ENCODE measurements around the gene GPER1. TPM values are rescaled to one million over a fixed set of nuclear protein-coding genes. Genes with fewer than 3 reads are reported as not detected.
A peak's percentile ranks its signal among the peaks of the same experiment; 100 is the strongest.

Gene GPER1
- total RNA-seq, 3 donors from 2014 or later: 7.9 to 14.7 (median 9.8) TPM

DNA sequence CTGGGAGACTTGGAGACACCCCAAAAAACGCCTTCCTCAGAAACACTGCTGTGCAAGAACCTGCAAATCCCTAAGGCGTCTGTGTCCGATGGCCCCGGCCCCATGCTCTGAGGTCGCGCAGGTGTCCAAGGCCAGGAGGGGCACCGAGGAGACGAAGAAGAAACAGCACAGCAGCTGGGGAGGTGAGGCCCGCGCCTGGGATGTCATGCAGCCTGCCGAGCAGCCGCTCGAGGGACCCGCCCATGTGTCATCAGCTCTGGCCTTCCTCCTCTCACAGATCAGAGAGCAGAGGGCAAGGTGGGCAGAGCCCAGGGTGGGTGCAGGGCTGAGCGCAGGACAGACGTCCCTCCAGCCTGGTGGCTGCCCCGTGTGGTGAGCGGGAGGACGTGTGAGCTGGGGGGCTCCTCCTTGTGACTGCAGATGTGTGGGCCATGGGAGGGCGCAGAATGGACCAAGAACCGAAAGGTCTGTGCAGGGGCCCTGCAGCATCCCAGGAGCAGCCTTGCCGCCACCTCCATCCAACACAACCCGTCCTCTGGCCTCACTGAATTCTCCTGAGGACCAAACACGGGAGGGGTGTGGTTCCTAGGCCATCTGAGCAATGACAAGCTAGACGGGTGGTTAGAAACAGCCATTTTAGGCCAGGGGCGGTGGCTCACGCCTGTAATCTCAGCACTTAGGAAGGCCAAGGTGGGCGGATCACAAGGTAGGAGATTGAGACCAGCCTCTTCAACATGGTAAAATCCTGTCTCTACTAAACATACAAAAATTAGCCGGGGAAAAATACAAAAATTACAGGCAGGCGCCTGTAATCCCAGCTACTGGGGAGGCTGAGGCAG, 13.1 kb upstream of the GPER1 start:
- DNase-seq: no peak
- ATAC-seq: no peak
- TF ChIP-seq, protein P1, sequence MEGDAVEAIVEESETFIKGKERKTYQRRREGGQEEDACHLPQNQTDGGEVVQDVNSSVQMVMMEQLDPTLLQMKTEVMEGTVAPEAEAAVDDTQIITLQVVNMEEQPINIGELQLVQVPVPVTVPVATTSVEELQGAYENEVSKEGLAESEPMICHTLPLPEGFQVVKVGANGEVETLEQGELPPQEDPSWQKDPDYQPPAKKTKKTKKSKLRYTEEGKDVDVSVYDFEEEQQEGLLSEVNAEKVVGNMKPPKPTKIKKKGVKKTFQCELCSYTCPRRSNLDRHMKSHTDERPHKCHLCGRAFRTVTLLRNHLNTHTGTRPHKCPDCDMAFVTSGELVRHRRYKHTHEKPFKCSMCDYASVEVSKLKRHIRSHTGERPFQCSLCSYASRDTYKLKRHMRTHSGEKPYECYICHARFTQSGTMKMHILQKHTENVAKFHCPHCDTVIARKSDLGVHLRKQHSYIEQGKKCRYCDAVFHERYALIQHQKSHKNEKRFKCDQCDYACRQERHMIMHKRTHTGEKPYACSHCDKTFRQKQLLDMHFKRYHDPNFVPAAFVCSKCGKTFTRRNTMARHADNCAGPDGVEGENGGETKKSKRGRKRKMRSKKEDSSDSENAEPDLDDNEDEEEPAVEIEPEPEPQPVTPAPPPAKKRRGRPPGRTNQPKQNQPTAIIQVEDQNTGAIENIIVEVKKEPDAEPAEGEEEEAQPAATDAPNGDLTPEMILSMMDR (IDR thresholded peaks at IDR 0.05): no peak
- Histone ChIP-seq H3K4me1 (ENCODE audit: low read depth) (no peaks in the 10 kb centered on the region), H3K4me3 (no peak overlapping the region), H3K36me3 (ENCODE audit: low read depth) (no peaks in the 10 kb centered on the region), H3K9me3 (no peaks in the 10 kb centered on the region)
- intact Hi-C loops (cut with DNase I, micrococcal nuclease): no loop called here

DNA sequence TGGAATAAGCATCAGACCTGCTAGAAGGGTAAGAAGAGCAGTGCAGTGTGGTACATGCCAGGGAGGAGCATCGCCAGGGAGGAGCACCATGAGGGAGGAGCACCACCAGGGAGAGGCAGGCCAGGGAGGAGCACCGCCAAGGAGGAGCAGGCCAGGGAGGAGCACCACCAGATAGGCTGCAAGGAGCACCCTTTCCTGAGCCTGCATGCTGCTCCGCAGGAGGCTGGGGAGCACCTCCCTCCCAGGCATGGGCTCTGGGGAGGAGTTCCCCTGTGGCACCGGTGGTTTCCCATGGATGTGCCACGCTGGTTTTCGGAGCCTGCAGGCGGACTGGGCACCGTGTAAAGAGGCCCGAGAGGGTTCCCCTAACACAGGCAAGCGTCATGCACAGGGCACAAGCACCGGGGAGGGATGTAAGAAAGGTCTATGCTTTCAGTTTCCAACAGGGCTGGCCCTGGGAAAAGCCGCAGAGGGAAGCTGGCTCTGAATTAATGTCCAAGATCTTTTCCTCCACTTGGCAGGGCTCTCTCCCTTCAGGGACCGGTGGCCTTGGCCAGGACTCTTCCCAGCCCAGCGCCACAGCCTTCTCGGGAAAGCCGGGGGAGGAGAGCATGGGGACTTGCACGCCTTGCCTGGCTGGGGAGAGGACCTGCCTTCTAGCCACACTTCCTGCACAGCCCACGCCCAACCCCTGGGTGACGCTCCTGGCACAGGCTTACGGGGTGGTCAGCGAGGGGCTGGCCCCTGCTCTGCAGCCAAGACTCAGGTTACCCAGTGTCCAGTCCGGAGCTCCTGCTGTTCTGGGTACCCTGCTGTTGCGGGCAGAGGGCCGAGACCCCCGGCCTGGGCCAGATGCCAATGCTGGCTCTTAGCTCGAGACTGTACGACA, 11.5 kb upstream of the GPER1 start:
- no peak overlapping the region for H3K4me3 ChIP-seq
- intact Hi-C loops (cut with DNase I, micrococcal nuclease): no loop called here
- no peaks in the 10 kb centered on the region for H3K9me3 ChIP-seq
- no peaks in the 10 kb centered on the region for H3K4me1 ChIP-seq (ENCODE audit: low read depth)
- TF ChIP-seq, protein P1 (IDR thresholded peaks at IDR 0.05): no peak
- no peaks in the 10 kb centered on the region for H3K36me3 ChIP-seq (ENCODE audit: low read depth)
- ATAC-seq: peak; percentile 8
- DNase-seq: no peak

DNA sequence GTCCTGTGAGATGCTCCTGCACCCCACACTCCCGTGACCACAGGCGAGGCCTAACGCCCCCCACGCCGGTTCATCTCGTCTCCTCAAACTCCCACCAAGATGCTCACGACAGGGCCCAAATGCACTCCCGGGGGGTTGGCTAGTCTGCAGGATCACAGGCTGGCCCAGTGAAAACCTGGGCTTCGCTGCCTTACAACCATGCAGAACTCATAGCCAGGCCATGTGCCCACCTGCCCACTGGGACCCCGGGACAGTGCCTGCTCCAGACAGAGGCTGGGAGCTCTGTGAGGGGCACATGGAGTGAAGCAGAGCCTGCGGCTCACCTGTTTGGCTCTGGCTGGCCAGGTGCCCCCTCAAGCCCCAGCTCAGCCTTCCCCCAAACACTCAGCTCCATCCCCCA, 9.4 kb upstream of the GPER1 start:
- no peaks in the 10 kb centered on the region for H3K36me3 ChIP-seq (ENCODE audit: low read depth)
- TF ChIP-seq, protein P1 (IDR thresholded peaks at IDR 0.05): no peak
- H3K9me3 ChIP-seq: no peaks in the 10 kb centered on the region
- no peak overlapping the region for H3K4me3 ChIP-seq
- ATAC-seq (no peak), DNase-seq (no peak)
- no peaks in the 10 kb centered on the region for H3K4me1 ChIP-seq (ENCODE audit: low read depth)
- intact Hi-C loops (cut with DNase I, micrococcal nuclease): no loop called here

GRCh38 chr7:1078985-1079384, 8.9 kb upstream of the GPER1 start:
- intact Hi-C loops (cut with DNase I, micrococcal nuclease): no loop called here
- H3K9me3 ChIP-seq: no peaks in the 10 kb centered on the region
- no peaks in the 10 kb centered on the region for H3K4me1 ChIP-seq (ENCODE audit: low read depth)
- DNase-seq (peak in 2 of 3 donors; percentile 52 to 78), ATAC-seq (peak; percentile 84)
- H3K4me3 ChIP-seq: no peak overlapping the region
- no peaks in the 10 kb centered on the region for H3K36me3 ChIP-seq (ENCODE audit: low read depth)
- TF ChIP-seq, protein P1 (IDR thresholded peaks at IDR 0.05): no peak

DNA sequence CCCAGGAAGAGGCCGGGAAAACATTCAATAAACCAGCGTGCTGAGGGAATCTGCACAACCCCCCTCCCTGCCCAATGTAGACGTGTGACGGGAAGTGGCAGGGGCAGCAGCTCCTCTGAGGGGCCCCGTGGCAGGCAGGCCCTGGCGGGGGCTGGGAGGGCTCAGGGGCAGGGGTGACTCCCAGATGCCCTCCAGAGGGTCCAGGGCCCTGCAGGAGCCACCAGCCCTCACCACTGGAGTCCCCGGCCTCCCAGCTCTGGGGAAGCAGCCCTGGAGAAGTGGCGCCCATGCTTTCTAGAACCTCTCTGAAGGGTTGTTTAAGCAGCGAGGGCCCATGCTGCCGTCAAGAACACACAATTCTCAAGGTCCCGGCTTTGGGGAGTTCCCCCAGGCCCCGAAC, 8.4 kb upstream of the GPER1 start:
- Histone ChIP-seq H3K36me3 (ENCODE audit: low read depth) (no peaks in the 10 kb centered on the region), H3K4me1 (ENCODE audit: low read depth) (no peaks in the 10 kb centered on the region), H3K4me3 (no peak overlapping the region), H3K9me3 (no peaks in the 10 kb centered on the region)
- TF ChIP-seq, protein P1 (IDR thresholded peaks at IDR 0.05): no peak
- DNase-seq: no peak
- ATAC-seq: no peak
- intact Hi-C loops (cut with DNase I, micrococcal nuclease): no loop called here
